Measurements from ENCODE around the gene GAMT. TPM values are rescaled to one million over a fixed set of nuclear protein-coding genes. Genes with fewer than 3 reads are reported as not detected.

GAMT gene
- total RNA-seq, 1 donor, result 40.6 TPM

DNA sequence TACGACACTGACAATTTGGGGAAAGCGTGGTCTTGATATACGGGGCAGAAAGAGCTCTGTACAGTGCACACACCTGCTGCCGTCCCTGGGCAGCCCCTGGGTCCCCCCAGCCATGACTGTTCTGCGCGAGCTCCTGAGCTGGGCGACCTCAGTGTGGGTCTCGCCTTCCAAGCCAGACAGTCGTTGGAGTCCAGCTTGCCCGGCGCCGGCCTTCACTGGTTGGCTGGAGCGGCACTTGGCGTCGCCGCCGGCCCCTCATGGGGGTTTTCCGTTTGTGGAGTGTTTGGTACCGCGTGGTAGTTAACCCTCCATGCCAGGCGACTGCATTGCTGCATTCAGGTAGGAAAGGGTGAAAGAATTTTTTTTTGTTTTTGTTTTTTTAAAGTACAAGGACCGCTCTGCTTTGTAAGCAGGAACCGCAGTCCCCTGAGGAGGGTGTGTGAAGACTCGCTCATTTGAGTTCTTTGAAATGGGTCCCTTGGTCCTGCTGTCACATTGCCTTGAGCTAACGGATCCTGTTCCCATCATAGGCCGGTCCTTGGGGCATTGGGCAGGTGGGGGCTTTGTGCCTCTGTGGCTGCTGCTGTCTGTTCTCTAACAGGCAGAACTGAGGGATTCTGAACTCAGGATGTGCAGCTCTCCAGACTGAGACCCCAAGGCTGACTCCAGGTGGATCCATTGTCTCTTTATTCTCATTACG, 26.0 kb upstream of the GAMT start:
- no peak overlapping the region for H3K4me3 ChIP-seq (ENCODE audit: low read depth, low read length)
- TF ChIP-seq, protein P1, sequence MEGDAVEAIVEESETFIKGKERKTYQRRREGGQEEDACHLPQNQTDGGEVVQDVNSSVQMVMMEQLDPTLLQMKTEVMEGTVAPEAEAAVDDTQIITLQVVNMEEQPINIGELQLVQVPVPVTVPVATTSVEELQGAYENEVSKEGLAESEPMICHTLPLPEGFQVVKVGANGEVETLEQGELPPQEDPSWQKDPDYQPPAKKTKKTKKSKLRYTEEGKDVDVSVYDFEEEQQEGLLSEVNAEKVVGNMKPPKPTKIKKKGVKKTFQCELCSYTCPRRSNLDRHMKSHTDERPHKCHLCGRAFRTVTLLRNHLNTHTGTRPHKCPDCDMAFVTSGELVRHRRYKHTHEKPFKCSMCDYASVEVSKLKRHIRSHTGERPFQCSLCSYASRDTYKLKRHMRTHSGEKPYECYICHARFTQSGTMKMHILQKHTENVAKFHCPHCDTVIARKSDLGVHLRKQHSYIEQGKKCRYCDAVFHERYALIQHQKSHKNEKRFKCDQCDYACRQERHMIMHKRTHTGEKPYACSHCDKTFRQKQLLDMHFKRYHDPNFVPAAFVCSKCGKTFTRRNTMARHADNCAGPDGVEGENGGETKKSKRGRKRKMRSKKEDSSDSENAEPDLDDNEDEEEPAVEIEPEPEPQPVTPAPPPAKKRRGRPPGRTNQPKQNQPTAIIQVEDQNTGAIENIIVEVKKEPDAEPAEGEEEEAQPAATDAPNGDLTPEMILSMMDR (IDR thresholded peaks at IDR 0.05; ENCODE audit: insufficient read depth, low read length), result no peak
- no peak for DNase-seq (ENCODE audit: low read depth)

DNA sequence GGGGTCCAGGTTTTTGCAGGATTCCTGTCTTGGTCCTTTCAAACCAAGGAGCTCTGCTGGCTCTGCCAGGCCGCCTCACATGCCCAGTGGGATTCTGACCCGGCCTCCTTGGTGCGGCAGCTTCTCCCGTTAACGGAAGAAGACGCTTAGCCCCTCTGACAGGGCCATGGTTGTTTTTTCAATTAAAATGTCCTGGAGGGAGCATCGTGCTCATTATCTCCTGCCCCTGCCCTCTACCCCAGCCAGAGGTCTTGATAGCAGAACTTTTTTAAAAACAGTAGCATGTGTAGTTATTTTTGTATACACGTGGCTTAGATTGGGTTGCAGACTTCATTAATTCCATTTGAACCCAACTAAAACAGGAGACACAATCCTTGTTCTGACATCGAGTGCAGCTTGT, 25.4 kb upstream of the GAMT start:
- TF ChIP-seq, protein P1 (IDR thresholded peaks at IDR 0.05; ENCODE audit: insufficient read depth, low read length), result no peak
- no peak overlapping the region for H3K4me3 ChIP-seq (ENCODE audit: low read depth, low read length)
- no peak for DNase-seq (ENCODE audit: low read depth)

DNA sequence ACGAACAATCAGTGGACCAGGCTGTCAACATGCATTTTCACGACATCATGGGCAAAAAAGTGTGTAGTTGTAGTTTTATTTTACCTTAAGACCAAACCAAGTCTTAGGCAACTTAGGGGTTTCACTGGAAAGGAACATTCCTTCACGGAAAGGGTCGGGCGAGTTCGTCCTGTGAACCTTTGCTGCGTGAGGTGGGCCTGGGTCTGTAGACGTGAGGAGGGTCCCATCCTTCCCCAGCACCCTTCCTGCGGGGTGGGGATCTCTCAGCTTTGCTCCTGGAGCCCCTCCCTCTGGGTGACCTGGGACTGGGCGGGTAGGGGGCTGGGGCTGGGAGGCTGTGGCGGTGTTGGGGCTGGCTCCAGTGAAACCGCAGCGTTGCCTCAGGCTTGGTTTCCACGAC, 24.6 kb upstream of the GAMT start:
- DNase-seq (ENCODE audit: low read depth), result no peak
- TF ChIP-seq, protein P1 (IDR thresholded peaks at IDR 0.05; ENCODE audit: insufficient read depth, low read length), result no peak
- no peak overlapping the region for H3K4me3 ChIP-seq (ENCODE audit: low read depth, low read length)

DNA sequence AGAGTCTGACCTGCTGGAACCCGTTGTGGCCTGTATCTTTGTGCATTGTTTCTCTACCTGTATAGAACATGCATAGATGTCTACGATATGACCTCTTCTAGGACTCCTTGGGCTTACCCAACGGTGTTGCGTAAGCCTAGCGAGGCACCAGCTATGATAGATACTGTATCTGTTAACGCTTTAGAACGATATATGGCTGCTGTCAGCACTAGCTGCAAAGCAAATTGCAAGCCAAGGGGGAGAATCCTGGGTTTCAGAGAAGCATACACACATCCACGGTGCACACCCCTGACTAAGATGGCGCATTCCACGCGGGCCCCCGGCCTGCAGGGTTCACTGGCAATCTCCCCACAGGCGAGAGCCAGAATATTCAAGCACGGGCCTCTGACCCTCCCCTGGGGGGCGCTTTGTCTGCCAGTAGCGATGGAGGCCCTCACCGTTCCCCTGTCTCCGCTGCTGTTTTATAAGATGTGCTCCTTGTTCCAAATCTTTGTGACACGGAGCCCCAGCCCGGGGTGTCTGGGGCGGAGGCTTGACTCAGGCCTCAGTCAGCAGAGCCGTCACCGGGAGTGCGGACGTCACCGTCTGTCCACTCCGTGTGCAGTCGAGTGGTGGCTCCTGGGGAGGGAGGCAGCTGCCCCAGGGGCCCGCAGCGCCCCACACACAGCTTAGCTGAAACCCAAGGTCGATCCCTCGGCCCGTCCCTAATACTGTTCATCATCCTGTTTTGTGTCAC, 23.9 kb upstream of the GAMT start:
- TF ChIP-seq, protein P1 (IDR thresholded peaks at IDR 0.05; ENCODE audit: insufficient read depth, low read length), result no peak
- no peak for DNase-seq (ENCODE audit: low read depth)
- no peak overlapping the region for H3K4me3 ChIP-seq (ENCODE audit: low read depth, low read length)

DNA sequence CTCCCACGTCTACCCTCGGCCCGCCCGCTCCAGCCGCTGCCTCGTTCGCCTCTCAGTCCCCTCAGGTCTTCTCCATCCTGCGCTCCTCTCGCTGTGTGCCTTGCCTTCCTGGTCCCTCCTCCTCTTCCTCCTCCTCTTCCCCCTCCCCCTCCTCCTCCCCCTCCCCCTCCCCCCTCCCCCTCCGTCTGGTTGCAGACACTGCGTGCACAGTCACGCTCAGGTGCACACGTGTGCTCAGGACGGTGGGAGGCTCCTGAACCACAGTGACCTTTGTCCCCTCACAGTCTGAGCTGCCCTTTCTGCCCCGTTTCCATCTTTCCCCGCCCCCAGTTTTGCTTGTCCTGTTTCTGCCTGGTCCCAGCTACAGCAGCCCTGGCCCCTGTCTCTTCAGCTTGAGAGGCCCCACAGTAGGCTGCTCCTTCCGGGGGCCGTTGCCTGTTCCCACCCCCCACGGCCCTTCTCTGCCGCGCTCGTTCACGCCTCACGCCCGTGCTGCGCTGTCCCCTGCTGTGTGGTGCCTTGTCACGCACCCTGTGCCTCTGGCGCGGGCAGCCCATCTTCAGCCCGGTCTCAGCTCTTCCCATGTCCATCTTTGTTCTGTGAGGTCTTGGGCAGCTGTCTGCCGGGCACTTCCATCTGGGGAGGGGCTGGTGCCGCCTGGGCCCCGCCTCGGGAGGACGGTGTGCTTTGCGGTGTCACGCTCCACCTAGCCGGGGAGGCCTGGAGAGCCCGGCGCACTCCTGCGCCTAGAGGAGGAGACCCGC, 23.0 kb upstream of the GAMT start:
- no peak overlapping the region for H3K4me3 ChIP-seq (ENCODE audit: low read depth, low read length)
- TF ChIP-seq, protein P1 (IDR thresholded peaks at IDR 0.05; ENCODE audit: insufficient read depth, low read length), result no peak
- DNase-seq (ENCODE audit: low read depth), result no peak

DNA sequence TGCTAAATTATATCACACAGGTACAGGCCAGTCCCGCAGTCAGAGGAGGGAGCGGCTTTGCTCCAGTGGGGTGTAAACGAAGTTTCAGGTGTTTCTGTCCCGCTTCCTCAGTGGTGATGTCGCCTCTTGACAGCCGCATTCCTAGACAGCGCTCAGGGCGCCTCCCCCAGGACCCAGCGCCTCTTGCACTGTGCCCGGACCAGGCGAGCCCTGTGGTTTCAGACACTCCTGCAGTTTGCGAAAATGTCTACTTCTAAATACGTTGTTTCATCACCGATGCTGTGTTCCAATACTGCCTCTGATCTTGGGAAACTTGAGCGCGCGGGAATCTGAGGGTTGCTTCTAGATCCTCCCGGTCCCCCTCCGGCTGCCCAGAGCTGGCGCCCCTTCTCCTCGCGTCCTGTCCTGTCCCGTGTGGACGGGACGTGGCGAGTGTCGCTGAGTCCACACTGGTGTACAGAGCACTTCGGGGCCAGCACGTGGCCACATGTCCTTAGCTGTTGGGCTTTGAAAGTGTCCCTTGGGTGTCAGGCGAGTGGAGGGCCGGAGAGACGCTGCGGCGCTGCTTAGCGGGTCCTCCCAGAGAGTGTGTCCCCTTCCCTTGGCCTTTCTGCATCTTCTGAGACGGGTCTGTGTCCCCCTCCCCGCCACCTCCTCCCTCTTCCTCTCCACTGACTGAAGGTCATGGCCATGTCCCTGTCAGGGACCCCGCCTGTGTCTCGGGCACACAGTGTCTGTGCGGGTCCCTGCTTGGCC, 22.3 kb upstream of the GAMT start:
- TF ChIP-seq, protein P1 (IDR thresholded peaks at IDR 0.05; ENCODE audit: insufficient read depth, low read length), result no peak
- DNase-seq (ENCODE audit: low read depth), result no peak
- no peak overlapping the region for H3K4me3 ChIP-seq (ENCODE audit: low read depth, low read length)
